Measurements from ENCODE around the gene DISP3. TPM values are rescaled to one million over a fixed set of nuclear protein-coding genes. Genes with fewer than 3 reads are reported as not detected.

The DISP3 gene
- total RNA-seq, 1 experiment from 2014 or later = 1.1 TPM

DNA sequence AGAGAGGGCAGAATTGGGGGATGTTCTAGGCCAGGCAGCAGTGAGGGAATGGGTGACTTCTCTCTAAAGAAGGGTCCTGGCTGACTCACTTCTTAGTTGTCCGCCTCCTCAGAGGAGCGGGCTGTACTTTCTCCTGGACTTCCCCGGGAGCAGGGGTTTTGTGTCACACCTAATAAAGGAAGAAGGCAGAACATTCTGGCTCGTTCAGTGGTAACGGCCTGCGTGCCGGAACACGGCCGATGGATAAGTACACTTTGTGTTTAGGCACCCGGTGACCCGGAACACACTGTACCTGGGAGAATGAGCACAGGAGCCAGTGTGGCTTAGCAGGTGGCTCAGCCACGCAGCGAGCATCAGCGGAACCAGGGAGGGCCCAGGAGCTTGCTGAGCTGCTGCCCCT, 90.6 kb downstream of the DISP3 start:
- intact Hi-C loops (cut with micrococcal nuclease; ENCODE audit: unreplicated experiment) (no loop called here), in situ Hi-C loops (cut with HindIII; ENCODE audit: low pct_unique_long_range_greater_than_20kb, low sequenced_read_pairs) (no loop called here)
- no peak for TF ChIP-seq POLR2AphosphoS5 (IDR thresholded peaks at IDR 0.05; ENCODE audit: low read depth, low read length)
- TF ChIP-seq TCF7L2 (IDR thresholded peaks at IDR 0.05; ENCODE audit: low read depth, low read length) = no peak
- no peak for TF ChIP-seq SIN3A (IDR thresholded peaks at IDR 0.05; ENCODE audit: borderline replicate concordance, insufficient read depth, low read depth, low read length)
- TF ChIP-seq, protein P1, sequence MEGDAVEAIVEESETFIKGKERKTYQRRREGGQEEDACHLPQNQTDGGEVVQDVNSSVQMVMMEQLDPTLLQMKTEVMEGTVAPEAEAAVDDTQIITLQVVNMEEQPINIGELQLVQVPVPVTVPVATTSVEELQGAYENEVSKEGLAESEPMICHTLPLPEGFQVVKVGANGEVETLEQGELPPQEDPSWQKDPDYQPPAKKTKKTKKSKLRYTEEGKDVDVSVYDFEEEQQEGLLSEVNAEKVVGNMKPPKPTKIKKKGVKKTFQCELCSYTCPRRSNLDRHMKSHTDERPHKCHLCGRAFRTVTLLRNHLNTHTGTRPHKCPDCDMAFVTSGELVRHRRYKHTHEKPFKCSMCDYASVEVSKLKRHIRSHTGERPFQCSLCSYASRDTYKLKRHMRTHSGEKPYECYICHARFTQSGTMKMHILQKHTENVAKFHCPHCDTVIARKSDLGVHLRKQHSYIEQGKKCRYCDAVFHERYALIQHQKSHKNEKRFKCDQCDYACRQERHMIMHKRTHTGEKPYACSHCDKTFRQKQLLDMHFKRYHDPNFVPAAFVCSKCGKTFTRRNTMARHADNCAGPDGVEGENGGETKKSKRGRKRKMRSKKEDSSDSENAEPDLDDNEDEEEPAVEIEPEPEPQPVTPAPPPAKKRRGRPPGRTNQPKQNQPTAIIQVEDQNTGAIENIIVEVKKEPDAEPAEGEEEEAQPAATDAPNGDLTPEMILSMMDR (IDR thresholded peaks at IDR 0.05) = no peak
- TF ChIP-seq, protein P2, sequence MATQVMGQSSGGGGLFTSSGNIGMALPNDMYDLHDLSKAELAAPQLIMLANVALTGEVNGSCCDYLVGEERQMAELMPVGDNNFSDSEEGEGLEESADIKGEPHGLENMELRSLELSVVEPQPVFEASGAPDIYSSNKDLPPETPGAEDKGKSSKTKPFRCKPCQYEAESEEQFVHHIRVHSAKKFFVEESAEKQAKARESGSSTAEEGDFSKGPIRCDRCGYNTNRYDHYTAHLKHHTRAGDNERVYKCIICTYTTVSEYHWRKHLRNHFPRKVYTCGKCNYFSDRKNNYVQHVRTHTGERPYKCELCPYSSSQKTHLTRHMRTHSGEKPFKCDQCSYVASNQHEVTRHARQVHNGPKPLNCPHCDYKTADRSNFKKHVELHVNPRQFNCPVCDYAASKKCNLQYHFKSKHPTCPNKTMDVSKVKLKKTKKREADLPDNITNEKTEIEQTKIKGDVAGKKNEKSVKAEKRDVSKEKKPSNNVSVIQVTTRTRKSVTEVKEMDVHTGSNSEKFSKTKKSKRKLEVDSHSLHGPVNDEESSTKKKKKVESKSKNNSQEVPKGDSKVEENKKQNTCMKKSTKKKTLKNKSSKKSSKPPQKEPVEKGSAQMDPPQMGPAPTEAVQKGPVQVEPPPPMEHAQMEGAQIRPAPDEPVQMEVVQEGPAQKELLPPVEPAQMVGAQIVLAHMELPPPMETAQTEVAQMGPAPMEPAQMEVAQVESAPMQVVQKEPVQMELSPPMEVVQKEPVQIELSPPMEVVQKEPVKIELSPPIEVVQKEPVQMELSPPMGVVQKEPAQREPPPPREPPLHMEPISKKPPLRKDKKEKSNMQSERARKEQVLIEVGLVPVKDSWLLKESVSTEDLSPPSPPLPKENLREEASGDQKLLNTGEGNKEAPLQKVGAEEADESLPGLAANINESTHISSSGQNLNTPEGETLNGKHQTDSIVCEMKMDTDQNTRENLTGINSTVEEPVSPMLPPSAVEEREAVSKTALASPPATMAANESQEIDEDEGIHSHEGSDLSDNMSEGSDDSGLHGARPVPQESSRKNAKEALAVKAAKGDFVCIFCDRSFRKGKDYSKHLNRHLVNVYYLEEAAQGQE (IDR thresholded peaks at IDR 0.05; ENCODE audit: insufficient read depth in 1 of 2, low read depth in 2 of 2, low read length in 1 of 2) = no peak
- Histone ChIP-seq H3K27me3 (ENCODE audit: control insufficient read depth, insufficient read depth, low read length) (0 out of 2 replicates have a peak, but pooled peaks cover 2% of the 10 kb centered on the region), H3K9me3 (ENCODE audit: control insufficient read depth, insufficient read depth, low read depth, low read length) (no peaks in the 10 kb centered on the region), H3K4me1 (ENCODE audit: control insufficient read depth, insufficient read depth, low read length) (no peaks in the 10 kb centered on the region), H3K27ac (ENCODE audit: low read length) (no peak overlapping the region), H3K36me3 (ENCODE audit: control insufficient read depth, insufficient read depth, low read length) (no peaks in the 10 kb centered on the region), H3K4me3 (ENCODE audit: low read depth in 2 of 2, low read length in 2 of 2) (no peak overlapping the region)
- ATAC-seq (no peak), DNase-seq (ENCODE audit: low read depth, low spot score) (no peak)
- ChIA-PET CTCF (no interaction called here), POLR2A (no interaction called here)
- no TSS peak for BruUV-seq (replicated peaks)

DNA sequence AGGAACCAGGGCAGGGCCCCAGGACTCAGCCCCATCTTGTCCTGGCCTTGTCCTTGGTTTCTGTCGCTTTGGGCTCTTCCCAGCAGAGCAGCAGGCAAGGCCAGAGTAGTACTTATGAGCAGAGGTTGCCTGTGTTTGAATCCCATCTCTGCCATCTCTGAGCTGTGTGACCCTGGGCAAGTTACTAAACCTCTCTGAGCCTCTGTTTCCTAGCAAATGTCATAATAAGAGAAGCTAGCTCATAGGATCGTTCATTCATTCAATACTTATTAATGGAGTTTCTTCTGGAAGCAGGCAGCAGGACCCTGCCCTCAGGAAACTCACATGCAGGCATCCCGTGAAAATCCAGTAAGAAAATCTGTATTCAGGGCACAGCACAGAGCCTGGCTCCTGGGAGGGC, 91.0 kb downstream of the DISP3 start:
- ATAC-seq = no peak
- TF ChIP-seq SIN3A (IDR thresholded peaks at IDR 0.05; ENCODE audit: borderline replicate concordance, insufficient read depth, low read depth, low read length) (no peak), POLR2AphosphoS5 (IDR thresholded peaks at IDR 0.05; ENCODE audit: low read depth, low read length) (no peak), TCF7L2 (IDR thresholded peaks at IDR 0.05; ENCODE audit: low read depth, low read length) (no peak)
- TF ChIP-seq, protein P2 (IDR thresholded peaks at IDR 0.05; ENCODE audit: insufficient read depth in 1 of 2, low read depth in 2 of 2, low read length in 1 of 2) = no peak
- TF ChIP-seq, protein P1 (IDR thresholded peaks at IDR 0.05) = no peak
- no peaks in the 10 kb centered on the region for H3K36me3 ChIP-seq (ENCODE audit: control insufficient read depth, insufficient read depth, low read length)
- DNase-seq (ENCODE audit: low read depth, low spot score) = no peak
- no TSS peak for BruUV-seq (replicated peaks)
- ChIA-PET POLR2A (no interaction called here), CTCF (no interaction called here)
- intact Hi-C loops (cut with micrococcal nuclease; ENCODE audit: unreplicated experiment) (no loop called here), in situ Hi-C loops (cut with HindIII; ENCODE audit: low pct_unique_long_range_greater_than_20kb, low sequenced_read_pairs) (no loop called here)
- H3K4me3 ChIP-seq (ENCODE audit: low read depth in 2 of 2, low read length in 2 of 2) = no peak overlapping the region
- H3K27me3 ChIP-seq (ENCODE audit: control insufficient read depth, insufficient read depth, low read length) = 0 out of 2 replicates have a peak, but pooled peaks cover 2% of the 10 kb centered on the region
- no peak overlapping the region for H3K27ac ChIP-seq (ENCODE audit: low read length)
- H3K9me3 ChIP-seq (ENCODE audit: control insufficient read depth, insufficient read depth, low read depth, low read length) = no peaks in the 10 kb centered on the region
- H3K4me1 ChIP-seq (ENCODE audit: control insufficient read depth, insufficient read depth, low read length) = no peaks in the 10 kb centered on the region
